ENCODE data around the gene SMIM14. TPM values are rescaled to one million over a fixed set of nuclear protein-coding genes. Genes with fewer than 3 reads are reported as not detected.

SMIM14 gene
- total and polyA plus RNA-seq, 2 of the 8 experiments (the other 6 are each of a cell fraction or from before 2014, with no cell fraction given): 29.1 to 31.0 TPM

DNA sequence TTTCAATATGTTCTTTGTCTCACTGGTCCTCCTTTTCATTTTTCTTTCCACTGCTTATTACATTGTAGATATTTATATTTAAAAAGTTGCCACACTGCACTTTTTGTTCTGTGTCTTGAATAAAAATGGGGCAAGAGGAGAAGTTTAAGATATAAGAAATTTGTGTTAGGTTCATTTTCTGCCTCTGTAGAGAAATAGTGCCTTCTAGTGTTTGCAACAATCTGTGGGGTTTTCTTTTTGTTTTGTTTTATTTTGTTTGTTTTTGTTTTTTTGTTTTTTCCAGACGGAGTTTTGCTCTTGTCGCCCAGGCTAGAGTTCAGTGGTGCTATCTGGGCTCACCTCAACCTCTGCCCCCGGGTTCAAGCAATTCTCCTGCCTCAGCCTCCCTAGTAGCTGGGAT, 20.1 kb upstream of the SMIM14 start:
- Histone ChIP-seq H3K27me3 (replicated peaks in 1 of 4; ENCODE audit: control insufficient read depth in 3 of 4, extremely low read depth in 1 of 4, insufficient read depth in 3 of 4, low read length in 3 of 4) (no peaks in the 10 kb centered on the region), H2BK5ac (ENCODE audit: low read depth, low read length) (no peak overlapping the region), H2BK15ac (ENCODE audit: low read length) (no peak overlapping the region), H3K79me2 (ENCODE audit: control insufficient read depth in 1 of 2, insufficient read depth in 2 of 2, low read length in 2 of 2) (no peaks in the 10 kb centered on the region), H4K20me1 (replicated peaks in 1 of 2; ENCODE audit: control insufficient read depth in 1 of 2, insufficient read depth in 2 of 2, low read length in 2 of 2) (no peaks in the 10 kb centered on the region), H3K9me3 (ENCODE audit: insufficient read depth in 2 of 2, low read depth in 1 of 2, low read length in 1 of 2) (no peaks in the 10 kb centered on the region), H2BK20ac (ENCODE audit: low read length) (no peak overlapping the region), H2AFZ (ENCODE audit: low read length) (no peak overlapping the region), H3K56ac (replicated peaks; ENCODE audit: insufficient read length, low read depth, low read length) (no peak overlapping the region), H3K36me3 (ENCODE audit: control insufficient read depth in 2 of 4, insufficient read depth in 4 of 4, low read length in 3 of 4) (no peaks in the 10 kb centered on the region), H3K18ac (ENCODE audit: extremely low read depth, low read length) (no peak overlapping the region), H3K14ac (ENCODE audit: insufficient read length) (no peak overlapping the region), H3K23ac (ENCODE audit: insufficient read length) (no peak overlapping the region), H2BK12ac (ENCODE audit: low read depth, low read length) (no peak overlapping the region), H2AK5ac (ENCODE audit: low read depth, low read length) (no peak overlapping the region), H3K4ac (replicated peaks; ENCODE audit: insufficient read length, low read depth, low read length) (no peak overlapping the region), H3K4me3 (ENCODE audit: extremely low read depth in 1 of 4, insufficient read depth in 2 of 4, low read depth in 3 of 4, low read length in 4 of 4) (no peak overlapping the region), H3K4me2 (ENCODE audit: insufficient read depth in 1 of 2, low read depth in 2 of 2, low read length in 2 of 2) (no peak overlapping the region), H4K8ac (ENCODE audit: extremely low read depth, insufficient read depth, low read length) (no peak overlapping the region), H4K5ac (ENCODE audit: insufficient read length, low read depth, low read length) (no peak overlapping the region), H3K9ac (replicated peaks in 1 of 4; ENCODE audit: extremely low read depth in 1 of 4, low read depth in 3 of 4, low read length in 3 of 4) (no peak overlapping the region), H3K23me2 (ENCODE audit: low read depth, low read length) (no peaks in the 10 kb centered on the region), H3K79me1 (ENCODE audit: low read depth, low read length) (no peaks in the 10 kb centered on the region), H3K4me1 (replicated peaks in 1 of 4; ENCODE audit: control insufficient read depth in 3 of 4, insufficient read depth in 4 of 4, low read length in 3 of 4) (no peaks in the 10 kb centered on the region), H2BK120ac (replicated peaks; ENCODE audit: low read depth, low read length) (no peak overlapping the region), H3K27ac (ENCODE audit: low read depth, low read length) (no peak overlapping the region), H4K91ac (replicated peaks; ENCODE audit: insufficient read length, low read length) (no peak overlapping the region)
- CTCF ChIA-PET (ENCODE audit: partially characterized antibody): interaction anchor here (0.7 to 1.1 kb wide), 2 partner anchors 18 to 190 kb away, joined by 3 read pairs; no protein-coding TSS in a partner anchor
- WGBS, 2 experiments (ENCODE audit: extremely low coverage in 1 of 2, insufficient coverage in 1 of 2, insufficient read length in 1 of 2, insufficient replicate concordance in 2 of 2, low coverage in 1 of 2, low lambda C conversion rate in 2 of 2, missing lambda C conversion rate in 1 of 2): 95% methylated on average over 3 of the region's 3 CpGs; no CpG with 5 or more reads in 1 of the 2 experiments
- TF ChIP-seq, protein P1, sequence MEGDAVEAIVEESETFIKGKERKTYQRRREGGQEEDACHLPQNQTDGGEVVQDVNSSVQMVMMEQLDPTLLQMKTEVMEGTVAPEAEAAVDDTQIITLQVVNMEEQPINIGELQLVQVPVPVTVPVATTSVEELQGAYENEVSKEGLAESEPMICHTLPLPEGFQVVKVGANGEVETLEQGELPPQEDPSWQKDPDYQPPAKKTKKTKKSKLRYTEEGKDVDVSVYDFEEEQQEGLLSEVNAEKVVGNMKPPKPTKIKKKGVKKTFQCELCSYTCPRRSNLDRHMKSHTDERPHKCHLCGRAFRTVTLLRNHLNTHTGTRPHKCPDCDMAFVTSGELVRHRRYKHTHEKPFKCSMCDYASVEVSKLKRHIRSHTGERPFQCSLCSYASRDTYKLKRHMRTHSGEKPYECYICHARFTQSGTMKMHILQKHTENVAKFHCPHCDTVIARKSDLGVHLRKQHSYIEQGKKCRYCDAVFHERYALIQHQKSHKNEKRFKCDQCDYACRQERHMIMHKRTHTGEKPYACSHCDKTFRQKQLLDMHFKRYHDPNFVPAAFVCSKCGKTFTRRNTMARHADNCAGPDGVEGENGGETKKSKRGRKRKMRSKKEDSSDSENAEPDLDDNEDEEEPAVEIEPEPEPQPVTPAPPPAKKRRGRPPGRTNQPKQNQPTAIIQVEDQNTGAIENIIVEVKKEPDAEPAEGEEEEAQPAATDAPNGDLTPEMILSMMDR (IDR thresholded peaks at IDR 0.05; ENCODE audit: control extremely low read depth in 1 of 3, insufficient read depth in 1 of 3, low read depth in 1 of 3, low read length in 3 of 3): peak in 1 of 3 experiments; percentile 3; a peak in 1 of 4 replicates
- TF ChIP-seq SUZ12 (IDR thresholded peaks at IDR 0.05; ENCODE audit: low read length) (no peak), BCL11A (IDR thresholded peaks at IDR 0.05; ENCODE audit: low read depth in 2 of 2, low read length in 2 of 2) (no peak), ZNF274 (IDR thresholded peaks at IDR 0.05; ENCODE audit: borderline replicate concordance, extremely low read depth, low read length) (no peak), RAD21 (IDR thresholded peaks at IDR 0.05 in 1 of 2, conservative IDR thresholded peaks at IDR 0.05 in 1 of 2; ENCODE audit: low read depth in 2 of 2, low read length in 2 of 2) (peak; percentile 29 to 36)
- FAIRE-seq: no peak
- no peak for DNase-seq (ENCODE audit: low read depth in 1 of 2, low spot score in 2 of 2)
- POLR2A ChIA-PET (ENCODE audit: partially characterized antibody): interaction anchor here (0.9 to 1.1 kb wide), 2 partner anchors 10 to 20 kb away, joined by 3 read pairs; partner anchors contain the start of gene SMIM14
